Central memory CD4-positive, alpha-beta T cell (primary cell): Measurements from ENCODE around the gene SLC16A5.
"Not testable (repeated sequence)": the region's sequence is repeated elsewhere in the genome, so short reads cannot be mapped to it uniquely, and the experiment has no call there.

ENCODE experiments used
- DNase-seq: peaks from one replicate; pipeline ENCODE4 v3.0.0; 2022

The SLC16A5 gene

GRCh38 chr17:75111777-75112335 is 24.1 kb downstream of the SLC16A5 start:
- DNase-seq: no peak

- DNase-seq: peak; percentile 87
Measured at GRCh38 chr17:75113798-75114551, 26.2 kb downstream of the SLC16A5 start.

GRCh38 chr17:75114552-75115314 is 27.0 kb downstream of the SLC16A5 start:
- DNase-seq: no peak

- no peak for DNase-seq
Measured at GRCh38 chr17:75115555-75115954, 27.8 kb downstream of the SLC16A5 start.

- DNase-seq: no peak
Measured at GRCh38 chr17:75116737-75117136, 29.0 kb downstream of the SLC16A5 start.

- DNase-seq: no peak
Measured at GRCh38 chr17:75118307-75118706, 30.6 kb downstream of the SLC16A5 start.

GRCh38 chr17:75124041-75124818 is 36.5 kb downstream of the SLC16A5 start:
- DNase-seq: peak; percentile 35

- DNase-seq: no peak
Measured at GRCh38 chr17:75124819-75125162, 37.0 kb downstream of the SLC16A5 start.

GRCh38 chr17:75125984-75126383 is 38.2 kb downstream of the SLC16A5 start:
- DNase-seq: no peak

- DNase-seq: no peak
Measured at GRCh38 chr17:75126954-75127353, 39.2 kb downstream of the SLC16A5 start.

- DNase-seq: not testable (repeated sequence)
Measured at GRCh38 chr17:75127936-75128335, 40.2 kb downstream of the SLC16A5 start.

- no peak for DNase-seq
Measured at GRCh38 chr17:75128694-75129505, 41.1 kb downstream of the SLC16A5 start.

- DNase-seq: no peak
Measured at GRCh38 chr17:75129576-75129975, 41.8 kb downstream of the SLC16A5 start.

- DNase-seq: no peak
Measured at GRCh38 chr17:75130059-75130631, 42.4 kb downstream of the SLC16A5 start.

GRCh38 chr17:75130632-75131277 is 43.0 kb downstream of the SLC16A5 start:
- DNase-seq: peak; percentile 31

GRCh38 chr17:75131278-75132017 is 43.7 kb downstream of the SLC16A5 start, which contains the start of gene NT5C:
Gene NT5C, minus strand, starts transcription at chr17:75131742. Its CDS starts 35 bp downstream, at chr17:75131707.
- DNase-seq: peak; percentile 48

GRCh38 chr17:75132018-75133000 is 44.6 kb downstream of the SLC16A5 start:
- DNase-seq: not testable (repeated sequence)

GRCh38 chr17:75133001-75133400 is 45.2 kb downstream of the SLC16A5 start:
- DNase-seq: no peak
